ENCODE results near the gene SOX13.

- TF ChIP-seq, protein P1, sequence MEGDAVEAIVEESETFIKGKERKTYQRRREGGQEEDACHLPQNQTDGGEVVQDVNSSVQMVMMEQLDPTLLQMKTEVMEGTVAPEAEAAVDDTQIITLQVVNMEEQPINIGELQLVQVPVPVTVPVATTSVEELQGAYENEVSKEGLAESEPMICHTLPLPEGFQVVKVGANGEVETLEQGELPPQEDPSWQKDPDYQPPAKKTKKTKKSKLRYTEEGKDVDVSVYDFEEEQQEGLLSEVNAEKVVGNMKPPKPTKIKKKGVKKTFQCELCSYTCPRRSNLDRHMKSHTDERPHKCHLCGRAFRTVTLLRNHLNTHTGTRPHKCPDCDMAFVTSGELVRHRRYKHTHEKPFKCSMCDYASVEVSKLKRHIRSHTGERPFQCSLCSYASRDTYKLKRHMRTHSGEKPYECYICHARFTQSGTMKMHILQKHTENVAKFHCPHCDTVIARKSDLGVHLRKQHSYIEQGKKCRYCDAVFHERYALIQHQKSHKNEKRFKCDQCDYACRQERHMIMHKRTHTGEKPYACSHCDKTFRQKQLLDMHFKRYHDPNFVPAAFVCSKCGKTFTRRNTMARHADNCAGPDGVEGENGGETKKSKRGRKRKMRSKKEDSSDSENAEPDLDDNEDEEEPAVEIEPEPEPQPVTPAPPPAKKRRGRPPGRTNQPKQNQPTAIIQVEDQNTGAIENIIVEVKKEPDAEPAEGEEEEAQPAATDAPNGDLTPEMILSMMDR (IDR thresholded peaks at IDR 0.05): no peak
- no peak for TF ChIP-seq POLR2A (IDR thresholded peaks at IDR 0.05)
- TF ChIP-seq EP300 (IDR thresholded peaks at IDR 0.05): no peak
These were observed 35.6 kb downstream of the SOX13 start for GRCh38 chr1:204108312-204109141.

Data from tibial nerve (tissue), 4 donors.